AG04449 (cell line): ENCODE measurements around the gene MBNL2.

Experiments used
- CTCF ChIA-PET: fragments of 350-600 bp; formaldehyde crosslinking; extraction: SDS; loops from one replicate; lab custom pipeline; 2021; ENCODE audit warnings: antibody characterized with exemption; lab: Yijun Ruan, JAX
- POLR2A ChIA-PET: fragments of 400-600, 350-600 bp; formaldehyde crosslinking; extraction: SDS; loops from one replicate; lab custom pipeline; 2020; ENCODE audit warnings: antibody characterized with exemption, inconsistent platforms; lab: Yijun Ruan, JAX
- DNase-seq: peaks from one replicate; pipeline ENCODE4 v3.0.0-alpha.2; 2010; ENCODE audit warnings: low read depth, low spot score
- H3K4me3 ChIP-seq: 2 replicates; pipeline ENCODE4 v1.5.1; 2011; ENCODE audit warnings: low read depth, mild to moderate bottlenecking, control low read depth, low read length
- TF ChIP-seq, protein P1 (sequence below): IDR thresholded peaks from one replicate; pipeline ENCODE4 v1.5.1; 2011; ENCODE audit warnings: mild to moderate bottlenecking, moderate library complexity, low read length, control low read depth, inconsistent platforms; ENCODE audit not compliant: insufficient read depth; ENCODE audit errors: missing control alignments

The MBNL2 gene

DNA sequence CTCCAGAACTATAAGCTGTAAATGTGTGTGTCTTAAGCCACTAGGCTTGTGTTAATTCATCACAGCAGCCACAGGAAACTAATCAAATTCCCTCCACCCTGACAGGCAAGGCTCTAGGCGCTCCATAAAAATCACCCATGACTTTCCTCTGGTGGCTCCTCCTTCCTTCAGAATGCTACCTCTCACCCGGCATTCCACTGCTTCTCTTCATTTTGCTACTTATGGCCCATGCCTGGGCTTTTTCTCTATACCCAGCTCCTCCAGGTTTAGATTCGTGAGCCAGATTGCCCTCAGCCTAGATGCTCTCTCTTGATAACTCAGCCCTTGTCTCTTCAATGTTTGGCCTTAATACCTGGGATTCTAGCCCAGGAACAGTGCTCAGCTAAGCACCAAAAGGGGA, 36.4 kb upstream of the MBNL2 start:
- ChIA-PET POLR2A (no interaction called here), CTCF (no interaction called here)
- DNase-seq, result no peak
- no peak overlapping the region for H3K4me3 ChIP-seq
- TF ChIP-seq, protein P1, sequence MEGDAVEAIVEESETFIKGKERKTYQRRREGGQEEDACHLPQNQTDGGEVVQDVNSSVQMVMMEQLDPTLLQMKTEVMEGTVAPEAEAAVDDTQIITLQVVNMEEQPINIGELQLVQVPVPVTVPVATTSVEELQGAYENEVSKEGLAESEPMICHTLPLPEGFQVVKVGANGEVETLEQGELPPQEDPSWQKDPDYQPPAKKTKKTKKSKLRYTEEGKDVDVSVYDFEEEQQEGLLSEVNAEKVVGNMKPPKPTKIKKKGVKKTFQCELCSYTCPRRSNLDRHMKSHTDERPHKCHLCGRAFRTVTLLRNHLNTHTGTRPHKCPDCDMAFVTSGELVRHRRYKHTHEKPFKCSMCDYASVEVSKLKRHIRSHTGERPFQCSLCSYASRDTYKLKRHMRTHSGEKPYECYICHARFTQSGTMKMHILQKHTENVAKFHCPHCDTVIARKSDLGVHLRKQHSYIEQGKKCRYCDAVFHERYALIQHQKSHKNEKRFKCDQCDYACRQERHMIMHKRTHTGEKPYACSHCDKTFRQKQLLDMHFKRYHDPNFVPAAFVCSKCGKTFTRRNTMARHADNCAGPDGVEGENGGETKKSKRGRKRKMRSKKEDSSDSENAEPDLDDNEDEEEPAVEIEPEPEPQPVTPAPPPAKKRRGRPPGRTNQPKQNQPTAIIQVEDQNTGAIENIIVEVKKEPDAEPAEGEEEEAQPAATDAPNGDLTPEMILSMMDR, result no peak

DNA sequence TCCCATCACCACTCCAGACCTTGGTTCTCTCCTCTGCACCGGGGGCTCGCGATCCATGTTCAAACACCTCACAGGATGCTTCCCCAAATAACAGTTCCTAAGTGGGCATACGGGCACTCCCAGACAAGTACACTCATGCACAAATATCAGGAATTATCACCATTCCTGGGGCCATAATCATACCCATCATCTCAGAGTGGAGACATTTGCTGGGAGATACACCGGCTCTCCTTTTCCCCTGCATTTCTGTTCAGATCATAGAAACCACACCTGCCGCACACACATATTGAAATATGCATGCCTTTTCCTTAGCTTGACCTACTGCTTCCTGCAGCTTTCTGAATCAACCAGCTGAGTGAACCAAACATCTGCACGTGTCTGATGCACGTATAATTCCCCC, 33.9 kb upstream of the MBNL2 start:
- no peak for DNase-seq
- CTCF ChIA-PET, result no interaction called here
- TF ChIP-seq, protein P1, result no peak
- H3K4me3 ChIP-seq, result no peak overlapping the region
- POLR2A ChIA-PET, result no interaction called here

DNA sequence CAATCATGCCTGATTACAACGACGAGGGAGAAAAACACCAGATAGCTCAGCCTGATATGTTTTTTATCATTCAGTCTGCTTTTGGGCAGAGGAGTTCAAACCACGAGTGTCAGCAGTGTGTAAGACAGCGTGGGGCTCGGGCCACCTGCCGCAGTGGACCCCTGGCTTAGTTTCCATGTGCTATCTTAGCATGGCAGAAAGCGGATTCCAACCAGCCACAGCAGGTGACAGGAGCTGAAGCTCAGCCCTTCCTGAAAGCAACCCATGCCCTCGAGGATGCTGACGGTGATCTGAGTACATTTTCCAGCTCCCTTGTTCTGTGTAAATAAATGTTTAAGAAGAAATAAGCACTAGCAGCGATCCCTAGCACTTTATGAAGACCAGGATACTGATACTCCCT, 32.2 kb upstream of the MBNL2 start:
- TF ChIP-seq, protein P1, result no peak
- H3K4me3 ChIP-seq, result no peak overlapping the region
- DNase-seq, result no peak
- POLR2A ChIA-PET, result no interaction called here
- CTCF ChIA-PET, result no interaction called here

- no peak for DNase-seq
- H3K4me3 ChIP-seq, result no peak overlapping the region
- TF ChIP-seq, protein P1, result no peak
- POLR2A ChIA-PET, result interaction anchor here (0.6 kb wide), 1 partner anchor 1093 kb away, joined by 3 read pairs; no protein-coding TSS in a partner anchor
- CTCF ChIA-PET, result interaction anchor here (0.6 to 1.1 kb wide), 2 partner anchors 81 to 169 kb away, joined by 3 read pairs; no protein-coding TSS in a partner anchor
Measured at GRCh38 chr13:97191142-97191541, 31.0 kb upstream of the MBNL2 start.

GRCh38 chr13:97191615-97192014, 30.5 kb upstream of the MBNL2 start:
- H3K4me3 ChIP-seq, result no peak overlapping the region
- POLR2A ChIA-PET, result no interaction called here
- CTCF ChIA-PET, result interaction anchor here (0.6 to 1.1 kb wide), 3 partner anchors 81 to 168 kb away, joined by 3 read pairs; no protein-coding TSS in a partner anchor
- TF ChIP-seq, protein P1, result no peak
- no peak for DNase-seq

- TF ChIP-seq, protein P1, result no peak
- no peak for DNase-seq
- H3K4me3 ChIP-seq, result no peak overlapping the region
- CTCF ChIA-PET, result interaction anchor here (0.6 to 1.1 kb wide), 2 partner anchors 84 to 167 kb away, joined by 3 read pairs; no protein-coding TSS in a partner anchor
- POLR2A ChIA-PET, result no interaction called here
Measured at GRCh38 chr13:97192166-97192565, 30.0 kb upstream of the MBNL2 start.
